NCI-H1417 (cell line): Measurements from ENCODE around the gene PPP1R9B.
A peak's percentile ranks its signal among the peaks of the same experiment; 100 is the strongest.

ENCODE experiments used
- DNase-seq, 3 experiments: peaks; one replicate each; lab custom pipeline; 2025; lab: John Stamatoyannopoulos, UW

PPP1R9B gene

GRCh38 chr17:50154604-50155003 lies 4.1 kb upstream of the PPP1R9B start:
- no peak for DNase-seq

- no peak for DNase-seq
These were observed 3.4 kb upstream of the PPP1R9B start for GRCh38 chr17:50153650-50154575.

DNA sequence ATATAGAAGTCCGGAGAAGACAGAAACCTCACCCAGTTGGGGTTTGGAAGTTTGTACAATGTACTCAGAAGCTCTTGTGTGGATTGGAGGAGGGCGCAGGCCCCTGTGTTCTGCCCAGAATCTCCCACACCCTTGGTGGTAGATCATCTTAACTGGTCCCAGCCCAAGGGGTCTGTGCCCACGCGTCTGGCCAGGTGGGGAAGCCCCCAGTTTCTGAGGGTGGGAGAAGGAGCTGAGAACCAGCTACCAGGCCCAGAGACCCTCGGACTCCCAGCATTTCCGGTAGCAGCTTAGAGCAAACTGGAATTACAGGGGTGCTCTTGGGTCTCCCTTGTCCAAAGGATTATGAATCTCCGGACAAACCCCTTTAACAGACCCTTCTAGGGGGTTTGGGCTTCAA lies 2.3 kb upstream of the PPP1R9B start:
- no peak for DNase-seq

GRCh38 chr17:50151937-50152547 lies 1.6 kb upstream of the PPP1R9B start:
- DNase-seq, result peak; percentile 77 to 91 (median 88)

- peak; percentile 87 to 89 (median 87) for DNase-seq
These were observed 812 bp upstream of the PPP1R9B start for GRCh38 chr17:50151041-50151936.

GRCh38 chr17:50149417-50150353 lies 792 bp downstream of the PPP1R9B start:
- peak; percentile 29 to 71 (median 65) for DNase-seq

GRCh38 chr17:50149091-50149416 lies 1.4 kb downstream of the PPP1R9B start:
- peak in 1 of 3 experiments; percentile 33 for DNase-seq

DNA sequence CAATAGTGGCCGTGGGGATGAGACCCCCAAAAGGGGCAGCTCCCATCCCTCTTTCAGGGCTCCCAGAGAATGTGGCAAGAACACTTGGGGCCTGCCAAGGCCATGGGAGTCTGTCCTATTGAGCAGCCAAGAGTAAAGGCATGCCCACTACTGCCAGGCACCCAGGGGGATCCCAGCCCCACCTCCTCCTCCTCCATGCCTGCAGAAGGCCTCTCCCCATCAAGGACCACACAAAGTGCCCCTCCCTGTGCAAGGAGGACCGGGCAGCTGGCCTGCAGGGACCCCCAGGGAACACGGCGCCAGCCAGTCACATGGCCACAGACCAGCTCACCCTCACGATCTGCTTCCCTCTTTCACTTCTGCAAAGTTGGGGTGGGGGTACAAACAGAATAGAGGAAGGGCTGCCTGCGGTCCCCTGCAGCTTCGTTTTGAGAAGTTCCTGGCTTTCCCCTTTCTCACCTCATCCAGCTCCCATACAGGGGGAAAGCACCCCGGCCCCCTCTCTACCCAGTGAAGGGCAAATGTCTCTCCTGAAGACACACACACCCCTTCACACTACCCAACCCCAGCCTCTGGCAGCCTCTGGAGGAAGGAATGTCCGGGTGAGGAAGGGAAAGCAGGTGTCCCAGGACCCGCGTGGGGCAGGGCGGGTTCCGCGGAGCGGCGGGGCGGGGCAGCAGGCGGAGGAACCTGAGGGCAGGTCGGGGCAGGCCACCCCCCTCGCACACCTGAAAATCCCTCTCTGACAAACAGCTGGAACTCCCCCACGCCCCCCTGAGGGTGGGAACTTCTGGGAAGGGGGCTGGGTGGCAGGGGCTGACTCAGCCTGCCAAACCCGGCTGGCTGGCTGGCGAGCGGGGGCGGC lies 2.0 kb downstream of the PPP1R9B start:
- DNase-seq, result peak in 1 of 3 experiments; percentile 31

DNA sequence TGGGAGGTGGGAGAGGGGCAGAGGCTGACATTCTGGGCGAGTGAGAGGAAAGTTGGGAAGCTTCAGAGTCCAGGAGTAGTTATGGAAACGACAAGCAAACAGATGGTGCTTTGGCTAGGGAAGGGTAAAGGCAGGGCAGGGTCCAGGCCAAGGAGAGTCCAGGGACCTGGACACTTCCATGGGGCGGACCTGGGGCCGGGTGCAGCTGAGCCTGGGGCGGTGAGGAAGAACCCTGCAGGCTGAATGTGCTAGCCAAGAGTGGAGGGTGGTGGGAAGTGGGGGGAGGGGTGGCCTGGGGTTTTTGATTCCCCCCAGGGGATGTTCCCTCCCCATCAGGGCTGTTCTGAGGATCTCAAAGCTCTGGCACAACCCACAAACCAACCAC lies 2.6 kb downstream of the PPP1R9B start:
- no peak for DNase-seq

- DNase-seq, result no peak
These were observed 3.4 kb downstream of the PPP1R9B start for GRCh38 chr17:50146927-50147665.

GRCh38 chr17:50146230-50146926 lies 4.1 kb downstream of the PPP1R9B start:
- no peak for DNase-seq

GRCh38 chr17:50145532-50146229 lies 4.8 kb downstream of the PPP1R9B start:
- DNase-seq, result no peak

DNA sequence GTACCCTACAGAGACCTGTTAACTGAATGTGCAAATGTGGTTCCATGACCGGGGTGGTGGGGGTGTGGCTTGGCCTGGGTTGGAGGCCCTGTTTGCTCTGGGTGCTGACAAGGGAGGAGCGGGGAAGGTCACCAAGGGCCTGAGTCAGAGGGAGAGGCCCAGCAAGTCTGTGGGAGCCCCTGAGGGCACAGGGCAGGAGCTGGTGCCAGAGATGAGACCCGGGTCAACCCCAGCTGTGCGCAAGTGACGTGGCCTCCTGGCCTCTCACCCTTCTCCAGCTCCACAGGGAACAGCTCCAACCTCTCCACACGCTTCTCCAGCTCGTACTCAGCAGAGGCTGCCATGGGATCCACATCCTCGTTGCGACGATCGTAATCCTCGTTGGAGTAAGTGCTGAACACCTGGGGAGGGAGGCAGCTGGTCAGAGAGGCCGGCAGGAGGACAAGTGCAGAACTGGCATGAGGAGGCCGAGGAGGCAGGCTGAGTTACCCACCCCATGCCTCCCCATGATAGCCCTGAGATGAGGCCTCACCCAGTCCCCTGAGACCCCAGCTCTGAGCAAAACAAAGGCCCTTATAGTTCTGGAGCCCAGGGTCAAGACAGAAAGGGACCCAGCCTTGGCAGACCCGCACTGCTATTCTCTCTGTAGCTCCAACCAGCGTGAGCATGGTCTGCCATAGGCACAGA lies 5.5 kb downstream of the PPP1R9B start:
- no peak for DNase-seq

GRCh38 chr17:50144355-50144754 lies 6.1 kb downstream of the PPP1R9B start:
- no peak for DNase-seq

- no peak for DNase-seq
These were observed 6.9 kb downstream of the PPP1R9B start for GRCh38 chr17:50143461-50144176.

GRCh38 chr17:50141745-50142110 lies 8.7 kb downstream of the PPP1R9B start:
- no peak for DNase-seq
